ENCODE measurements around the gene SWSAP1. TPM values are rescaled to one million over a fixed set of nuclear protein-coding genes. Genes with fewer than 3 reads are reported as not detected.

The SWSAP1 gene
- total RNA-seq, 1 donor from 2014 or later: 2.7 TPM

- no peak overlapping the region for H3K27ac Mint-ChIP-seq
- H3K4me3 Mint-ChIP-seq: no peak overlapping the region
- no peak for DNase-seq (ENCODE audit: low spot score in 2 of 2, unreplicated experiment in 2 of 2)
- peaks cover 4% of the 10 kb centered on the region for H3K36me3 Mint-ChIP-seq
- H3K4me1 Mint-ChIP-seq: peaks cover 3% of the 10 kb centered on the region
- no peaks in the 10 kb centered on the region for H3K27me3 Mint-ChIP-seq (ENCODE audit: low read depth)
- H3K9me3 Mint-ChIP-seq: no peaks in the 10 kb centered on the region
- no peak for TF ChIP-seq CTCF (IDR thresholded peaks at IDR 0.05; ENCODE audit: unreplicated experiment)
These were observed 1.1 kb upstream of the SWSAP1 start for GRCh38 chr19:11373166-11373884.

- TF ChIP-seq CTCF (IDR thresholded peaks at IDR 0.05; ENCODE audit: unreplicated experiment): no peak
- H3K4me1 Mint-ChIP-seq: peaks cover 3% of the 10 kb centered on the region
- no peak for DNase-seq (ENCODE audit: low spot score in 2 of 2, unreplicated experiment in 2 of 2)
- H3K36me3 Mint-ChIP-seq: peaks cover 4% of the 10 kb centered on the region
- H3K27ac Mint-ChIP-seq: no peak overlapping the region
- H3K9me3 Mint-ChIP-seq: no peaks in the 10 kb centered on the region
- no peak overlapping the region for H3K4me3 Mint-ChIP-seq
- H3K27me3 Mint-ChIP-seq (ENCODE audit: low read depth): no peaks in the 10 kb centered on the region
These were observed 507 bp upstream of the SWSAP1 start for GRCh38 chr19:11373885-11374432.

- Mint-ChIP-seq H3K27ac (no peak overlapping the region), H3K4me1 (peaks cover 3% of the 10 kb centered on the region), H3K4me3 (no peak overlapping the region), H3K27me3 (ENCODE audit: low read depth) (no peaks in the 10 kb centered on the region), H3K9me3 (no peaks in the 10 kb centered on the region), H3K36me3 (peaks cover 4% of the 10 kb centered on the region)
- DNase-seq (ENCODE audit: low spot score in 2 of 2, unreplicated experiment in 2 of 2): peak in 1 of 2 experiments; percentile 54
- TF ChIP-seq CTCF (IDR thresholded peaks at IDR 0.05; ENCODE audit: unreplicated experiment): no peak
These were observed 880 bp downstream of the SWSAP1 start for GRCh38 chr19:11375143-11375948.

GRCh38 chr19:11377237-11377636, 2.8 kb downstream of the SWSAP1 start:
- H3K9me3 Mint-ChIP-seq: no peaks in the 10 kb centered on the region
- H3K36me3 Mint-ChIP-seq: no peaks in the 10 kb centered on the region
- H3K27me3 Mint-ChIP-seq (ENCODE audit: low read depth): peaks cover 10% of the 10 kb centered on the region
- peak overlapping the region; percentile 1 for H3K4me3 Mint-ChIP-seq
- no peak for DNase-seq (ENCODE audit: low spot score in 2 of 2, unreplicated experiment in 2 of 2)
- no peak for TF ChIP-seq CTCF (IDR thresholded peaks at IDR 0.05; ENCODE audit: unreplicated experiment)
- H3K4me1 Mint-ChIP-seq: peaks cover 16% of the 10 kb centered on the region
- H3K27ac Mint-ChIP-seq: peak overlapping the region; percentile 61

GRCh38 chr19:11377756-11378155, 3.3 kb downstream of the SWSAP1 start:
- no peak overlapping the region for H3K4me3 Mint-ChIP-seq
- TF ChIP-seq CTCF (IDR thresholded peaks at IDR 0.05; ENCODE audit: unreplicated experiment): no peak
- no peaks in the 10 kb centered on the region for H3K9me3 Mint-ChIP-seq
- H3K4me1 Mint-ChIP-seq: peaks cover 18% of the 10 kb centered on the region
- H3K27me3 Mint-ChIP-seq (ENCODE audit: low read depth): peaks cover 15% of the 10 kb centered on the region
- H3K36me3 Mint-ChIP-seq: no peaks in the 10 kb centered on the region
- no peak for DNase-seq (ENCODE audit: low spot score in 2 of 2, unreplicated experiment in 2 of 2)
- H3K27ac Mint-ChIP-seq: no peak overlapping the region
